HG03432 (cell line): ENCODE measurements around the gene TRABD2B.

Experiments
- ATAC-seq: cut with Tn5 transposase; IDR thresholded peaks from one replicate; pipeline ENCODE4 v1.9.1; 2021; ENCODE audit warnings: mild to moderate bottlenecking, moderate library complexity; ENCODE audit not compliant: unreplicated experiment

TRABD2B gene

GRCh38 chr1:47742890-47743760, 254.1 kb downstream of the TRABD2B start:
- ATAC-seq, result no peak

GRCh38 chr1:47738560-47739182, 258.5 kb downstream of the TRABD2B start:
- no peak for ATAC-seq

- ATAC-seq, result no peak
These were observed 264.7 kb downstream of the TRABD2B start for GRCh38 chr1:47732489-47732888.

GRCh38 chr1:47731730-47732129, 265.5 kb downstream of the TRABD2B start:
- no peak for ATAC-seq

- ATAC-seq, result no peak
These were observed 267.5 kb downstream of the TRABD2B start for GRCh38 chr1:47729685-47730084.

- no peak for ATAC-seq
These were observed 269.5 kb downstream of the TRABD2B start for GRCh38 chr1:47727697-47728085.

- no peak for ATAC-seq
These were observed 270.0 kb downstream of the TRABD2B start for GRCh38 chr1:47727051-47727696.

- peak; percentile 88 for ATAC-seq
These were observed 271.0 kb downstream of the TRABD2B start for GRCh38 chr1:47725992-47726855.

- no peak for ATAC-seq
These were observed 271.6 kb downstream of the TRABD2B start for GRCh38 chr1:47725511-47725991.

- ATAC-seq, result no peak
These were observed 272.1 kb downstream of the TRABD2B start for GRCh38 chr1:47725000-47725473.

- ATAC-seq, result no peak
These were observed 272.7 kb downstream of the TRABD2B start for GRCh38 chr1:47724432-47724999.

GRCh38 chr1:47722909-47723580, 274.1 kb downstream of the TRABD2B start:
- ATAC-seq, result no peak

- ATAC-seq, result no peak
These were observed 275.1 kb downstream of the TRABD2B start for GRCh38 chr1:47722101-47722500.

- ATAC-seq, result no peak
These were observed 277.1 kb downstream of the TRABD2B start for GRCh38 chr1:47720111-47720510.

- ATAC-seq, result no peak
These were observed 279.8 kb downstream of the TRABD2B start for GRCh38 chr1:47717341-47717740.

GRCh38 chr1:47713975-47714767, 283.0 kb downstream of the TRABD2B start:
- ATAC-seq, result no peak

GRCh38 chr1:47713333-47713953, 283.7 kb downstream of the TRABD2B start:
- ATAC-seq, result no peak

GRCh38 chr1:47712596-47713299, 284.4 kb downstream of the TRABD2B start:
- no peak for ATAC-seq
